ENCODE results near the gene GPR180.

DNA sequence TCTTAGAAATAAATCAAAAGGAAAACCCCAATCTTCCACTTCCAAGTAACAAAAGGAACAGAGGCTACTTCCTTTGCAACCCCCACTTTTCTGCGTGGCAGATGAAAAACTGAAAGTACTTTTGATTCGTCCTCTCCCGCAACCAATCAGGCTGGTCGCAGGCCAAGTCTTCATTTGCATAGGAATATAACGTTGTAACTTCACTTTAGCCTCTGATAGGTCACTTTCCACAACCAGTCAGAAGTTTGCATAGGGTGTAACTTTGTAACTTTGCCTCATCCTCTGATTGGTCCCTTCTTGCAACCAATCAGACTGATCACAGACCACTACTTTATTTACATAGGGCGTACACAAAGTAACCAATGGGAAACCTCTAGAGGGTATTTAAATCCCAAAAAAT, 42.9 kb upstream of the GPR180 start:
- TF ChIP-seq, protein P1, sequence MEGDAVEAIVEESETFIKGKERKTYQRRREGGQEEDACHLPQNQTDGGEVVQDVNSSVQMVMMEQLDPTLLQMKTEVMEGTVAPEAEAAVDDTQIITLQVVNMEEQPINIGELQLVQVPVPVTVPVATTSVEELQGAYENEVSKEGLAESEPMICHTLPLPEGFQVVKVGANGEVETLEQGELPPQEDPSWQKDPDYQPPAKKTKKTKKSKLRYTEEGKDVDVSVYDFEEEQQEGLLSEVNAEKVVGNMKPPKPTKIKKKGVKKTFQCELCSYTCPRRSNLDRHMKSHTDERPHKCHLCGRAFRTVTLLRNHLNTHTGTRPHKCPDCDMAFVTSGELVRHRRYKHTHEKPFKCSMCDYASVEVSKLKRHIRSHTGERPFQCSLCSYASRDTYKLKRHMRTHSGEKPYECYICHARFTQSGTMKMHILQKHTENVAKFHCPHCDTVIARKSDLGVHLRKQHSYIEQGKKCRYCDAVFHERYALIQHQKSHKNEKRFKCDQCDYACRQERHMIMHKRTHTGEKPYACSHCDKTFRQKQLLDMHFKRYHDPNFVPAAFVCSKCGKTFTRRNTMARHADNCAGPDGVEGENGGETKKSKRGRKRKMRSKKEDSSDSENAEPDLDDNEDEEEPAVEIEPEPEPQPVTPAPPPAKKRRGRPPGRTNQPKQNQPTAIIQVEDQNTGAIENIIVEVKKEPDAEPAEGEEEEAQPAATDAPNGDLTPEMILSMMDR (conservative IDR thresholded peaks at IDR 0.05): no peak
- TF ChIP-seq EZH2 (IDR thresholded peaks at IDR 0.05; ENCODE audit: low read depth): no peak

All from PC-9 (cell line).